Skin epidermis (tissue), 12 donors: Measurements from ENCODE around the gene WDR55.
"Not testable (repeated sequence)": the region's sequence is repeated elsewhere in the genome, so short reads cannot be mapped to it uniquely, and the experiment has no call there.

ENCODE experiments used
- H3K27ac ChIP-seq, 21 experiments: fragments of 200-600 bp; sonication (generic) in 11 of 21; one replicate each; pipeline ENCODE4 v1.5.0; 2020; ENCODE audit warnings: mild to moderate bottlenecking in 3 of 21, inconsistent platforms in 2 of 21, moderate library complexity in 2 of 21
- H3K4me3 ChIP-seq, 7 experiments: fragments of 200-600 bp; sonication (generic) in 2 of 7; one replicate each; pipeline ENCODE4 v1.5.0; 2020; ENCODE audit warnings: inconsistent platforms in 2 of 7, mild to moderate bottlenecking in 2 of 7, moderate library complexity in 1 of 7

The WDR55 gene

DNA sequence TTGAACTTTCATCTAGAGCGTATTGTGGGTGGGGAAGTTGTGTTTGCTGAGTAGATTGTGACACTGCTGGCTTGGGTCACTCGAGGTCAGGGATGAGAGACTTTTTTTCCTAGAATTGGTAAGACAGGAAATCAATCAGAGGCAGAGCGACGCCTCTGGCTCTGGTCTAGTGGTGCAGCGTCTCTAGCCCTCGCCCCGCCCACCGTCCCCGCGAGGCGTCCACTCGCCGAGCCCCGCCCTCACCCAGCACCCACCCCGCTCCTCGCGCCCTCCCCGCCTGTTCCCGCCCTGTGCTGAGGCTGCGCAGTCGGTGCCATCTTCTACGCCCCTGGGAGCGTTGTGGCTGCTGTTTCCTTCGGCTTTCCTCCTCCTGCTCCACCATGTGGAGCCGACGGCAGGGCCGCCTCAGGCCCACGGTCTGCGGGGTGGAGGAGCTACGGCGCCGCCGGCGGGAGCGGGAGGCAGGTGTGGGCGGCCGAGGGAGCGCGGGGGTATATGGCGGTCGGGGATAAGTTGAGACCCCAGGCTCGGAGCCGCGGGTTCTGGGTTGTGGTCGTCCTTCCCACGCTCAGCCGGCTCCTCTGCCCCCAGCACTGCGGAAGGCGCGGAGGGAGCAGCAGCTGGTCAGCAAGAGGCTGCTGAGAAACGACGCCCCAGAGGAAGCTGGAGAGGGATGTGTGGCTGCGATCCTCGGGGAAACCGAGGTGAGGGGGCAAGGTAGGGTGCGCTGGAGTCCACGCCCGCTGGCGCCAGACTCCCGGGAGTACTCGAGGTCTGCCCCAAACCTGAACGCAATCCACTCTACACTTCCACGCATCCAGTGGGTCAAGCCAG, 25.3 kb upstream of the WDR55 start, which contains the start of gene TMCO6:
Gene TMCO6 (plus strand): TSS at position 304 of the 834 bp plus-strand sequence. CDS start 77 bp downstream, at position 381.
- H3K4me3 ChIP-seq = peak within 1 kb of the TSS; percentile 45 to 87 (median 62)
- peak within 1 kb of the TSS; percentile 69 to 97 (median 90) for H3K27ac ChIP-seq

DNA sequence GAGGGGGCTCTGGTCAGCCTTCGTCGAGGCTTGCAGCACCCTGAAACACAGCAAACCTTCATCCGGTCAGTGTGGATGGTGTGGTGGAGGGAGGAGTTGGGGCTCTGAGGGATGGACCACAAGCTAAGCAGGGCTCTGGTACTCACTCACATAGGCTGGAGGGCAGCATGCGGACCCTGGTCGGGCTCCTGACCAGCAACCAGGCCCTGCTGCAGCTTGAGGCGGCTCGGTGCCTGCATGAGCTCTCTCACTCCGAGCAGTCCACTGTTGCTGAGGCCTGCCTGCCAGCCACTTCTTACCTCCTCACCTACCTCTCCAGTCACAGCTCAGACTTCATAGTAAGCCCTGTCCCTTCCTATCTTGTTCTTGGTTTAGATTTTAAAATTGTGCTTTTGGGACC, 23.0 kb upstream of the WDR55 start:
- H3K27ac ChIP-seq = no peak overlapping the region
- H3K4me3 ChIP-seq = no peak overlapping the region

DNA sequence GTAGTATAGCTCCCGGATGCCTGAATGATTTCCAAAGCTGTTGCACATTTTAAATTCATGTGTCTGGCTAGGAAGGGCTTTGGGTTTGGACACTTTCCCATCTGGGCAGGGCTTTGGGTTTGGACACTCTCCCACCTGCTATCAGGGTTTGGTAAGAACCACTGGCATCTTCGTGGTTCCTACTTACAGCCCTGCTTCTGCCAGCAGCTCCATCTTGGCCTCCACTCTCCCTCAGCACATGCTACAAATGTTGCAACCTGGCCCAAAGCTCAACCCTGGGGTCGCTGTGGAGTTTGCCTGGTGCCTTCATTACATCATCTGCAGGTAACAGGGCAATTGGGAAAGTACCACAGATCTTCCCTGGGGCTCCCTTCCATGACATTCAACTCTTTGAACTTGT, 22.0 kb upstream of the WDR55 start:
- H3K27ac ChIP-seq = no peak overlapping the region
- no peak overlapping the region for H3K4me3 ChIP-seq

DNA sequence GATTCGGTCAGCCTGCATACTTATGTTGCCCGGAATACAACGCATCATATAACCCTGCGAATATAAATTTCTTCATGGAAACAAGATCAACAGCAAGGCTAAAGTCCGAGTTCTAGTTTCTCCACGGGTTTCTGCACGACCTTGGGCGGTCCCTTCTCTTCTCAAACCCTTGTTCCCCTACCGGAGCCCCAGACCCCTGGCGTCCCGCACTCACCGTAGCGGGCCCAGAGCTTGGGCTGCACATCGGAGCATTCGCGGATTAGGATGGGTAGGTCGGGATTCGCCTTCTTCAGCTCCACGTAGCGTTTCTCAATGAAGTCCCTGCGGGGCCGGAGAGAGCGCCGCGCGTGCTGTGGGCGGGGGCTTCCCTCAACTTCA, 17.7 kb upstream of the WDR55 start:
- Histone ChIP-seq H3K4me3 (peak overlapping the region; percentile 70 to 93 (median 89)), H3K27ac (peak overlapping the region in 20 of 21 experiments; percentile 72 to 88 (median 84))

DNA sequence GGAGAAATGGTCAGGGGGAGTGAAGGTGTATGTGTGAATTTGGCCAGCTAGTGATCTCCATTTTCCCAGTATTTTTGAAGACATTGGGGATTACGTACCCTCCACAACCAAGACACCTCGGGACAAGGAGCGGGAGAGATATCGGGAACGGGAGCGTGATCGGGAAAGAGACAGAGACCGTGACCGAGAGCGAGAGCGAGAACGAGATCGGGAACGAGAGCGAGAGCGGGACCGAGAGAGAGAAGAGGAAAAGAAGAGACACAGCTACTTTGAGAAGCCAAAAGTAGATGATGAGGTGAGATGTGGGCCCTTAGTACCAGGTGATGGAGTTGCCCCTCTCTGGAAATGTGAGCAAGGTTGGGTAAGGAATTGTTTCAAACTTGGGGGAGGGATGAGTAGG, 5.8 kb upstream of the WDR55 start:
- Histone ChIP-seq H3K4me3 (no peak overlapping the region), H3K27ac (no peak overlapping the region)

DNA sequence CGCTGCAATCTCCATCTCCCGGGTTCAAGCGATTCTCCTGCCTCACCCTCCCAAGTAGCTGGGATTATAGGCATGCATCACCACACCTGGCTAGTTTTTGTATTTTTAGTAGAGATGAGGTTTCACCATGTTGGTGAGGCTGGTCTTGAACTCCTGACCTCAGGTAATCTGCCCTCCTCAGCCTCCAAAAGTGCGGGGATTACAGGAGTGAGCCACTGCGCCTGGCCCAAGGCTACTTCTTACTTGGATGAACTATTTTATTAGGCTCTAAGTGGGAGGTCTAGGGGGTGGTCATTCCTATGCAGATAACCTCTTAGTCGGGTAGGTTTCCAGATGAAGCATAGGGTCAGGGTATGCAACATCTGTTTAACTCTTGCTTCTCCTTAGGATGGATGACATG, 4.3 kb upstream of the WDR55 start:
- not testable (repeated sequence) for H3K4me3 ChIP-seq, H3K27ac ChIP-seq

DNA sequence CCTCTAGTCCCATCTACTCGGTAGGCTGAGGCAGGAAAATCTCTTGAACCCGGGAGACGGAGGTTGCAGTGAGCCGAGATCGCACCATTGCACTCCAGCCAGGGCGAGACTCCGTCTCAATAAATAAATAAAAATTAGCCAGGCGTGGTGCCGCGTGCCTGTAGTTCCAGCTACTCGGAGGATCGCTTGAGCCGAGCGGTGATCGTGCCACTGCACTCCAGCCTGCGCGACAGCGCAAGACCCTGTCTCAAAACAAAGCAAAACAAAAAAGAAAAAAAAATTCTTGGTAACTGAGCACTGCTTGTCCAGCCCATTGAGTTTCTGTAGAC, 710 bp upstream of the WDR55 start:
- Histone ChIP-seq H3K27ac (peak overlapping the region; percentile 62 to 97 (median 89)), H3K4me3 (peak overlapping the region; percentile 68 to 98 (median 94))

DNA sequence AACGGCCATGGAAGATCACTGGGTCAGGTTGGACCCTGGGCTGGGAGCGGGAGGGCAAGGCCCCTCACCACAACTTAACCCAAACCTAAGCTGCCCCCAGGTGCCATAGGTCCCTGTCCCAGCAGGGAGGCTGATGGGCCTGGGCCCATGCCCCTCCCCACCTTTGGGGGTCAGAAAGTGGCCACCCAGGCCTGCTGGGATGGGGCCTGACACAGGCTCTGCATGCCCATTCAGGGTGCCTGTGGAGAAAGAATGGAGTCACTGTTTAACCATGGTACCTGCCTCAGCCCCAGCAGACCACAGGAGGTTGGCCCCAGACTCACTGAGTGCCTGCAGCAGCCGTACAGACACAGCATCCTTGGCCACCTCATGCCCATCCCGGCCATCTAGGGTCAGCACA, 6.3 kb downstream of the WDR55 start:
- H3K27ac ChIP-seq, H3K4me3 ChIP-seq: not testable (repeated sequence)

DNA sequence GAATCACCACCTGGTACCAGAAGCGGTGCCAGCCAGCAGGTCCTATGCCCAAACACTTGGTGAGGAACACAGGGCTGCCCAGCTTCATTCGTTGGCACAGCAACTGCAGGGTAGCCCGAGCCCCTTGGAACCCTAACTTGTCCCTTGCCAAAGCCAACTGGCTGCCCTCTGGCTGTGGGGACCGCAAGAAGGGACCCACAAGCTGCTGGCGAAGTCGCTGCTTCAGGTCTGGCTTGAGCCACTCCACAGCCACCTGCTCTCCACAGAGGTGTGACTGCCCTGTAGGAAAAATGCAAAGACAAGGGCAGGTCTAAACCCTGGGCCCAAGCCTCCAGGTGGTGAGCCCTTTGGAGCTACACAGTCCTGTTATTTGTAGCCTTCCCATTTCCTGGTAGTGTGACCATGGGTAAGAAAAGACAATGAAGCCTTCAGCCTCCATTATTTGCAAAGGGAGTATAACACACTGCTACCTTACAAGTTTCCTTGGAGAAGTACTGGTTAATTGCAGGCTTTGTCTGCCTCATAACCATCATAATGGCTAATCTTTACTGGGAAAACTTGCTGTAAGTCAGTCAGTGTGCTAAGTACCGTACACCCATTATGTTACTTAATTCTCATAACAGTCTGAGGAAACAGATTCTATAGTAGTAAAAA, 6.9 kb downstream of the WDR55 start:
- Histone ChIP-seq H3K27ac (no peak overlapping the region), H3K4me3 (no peak overlapping the region)

DNA sequence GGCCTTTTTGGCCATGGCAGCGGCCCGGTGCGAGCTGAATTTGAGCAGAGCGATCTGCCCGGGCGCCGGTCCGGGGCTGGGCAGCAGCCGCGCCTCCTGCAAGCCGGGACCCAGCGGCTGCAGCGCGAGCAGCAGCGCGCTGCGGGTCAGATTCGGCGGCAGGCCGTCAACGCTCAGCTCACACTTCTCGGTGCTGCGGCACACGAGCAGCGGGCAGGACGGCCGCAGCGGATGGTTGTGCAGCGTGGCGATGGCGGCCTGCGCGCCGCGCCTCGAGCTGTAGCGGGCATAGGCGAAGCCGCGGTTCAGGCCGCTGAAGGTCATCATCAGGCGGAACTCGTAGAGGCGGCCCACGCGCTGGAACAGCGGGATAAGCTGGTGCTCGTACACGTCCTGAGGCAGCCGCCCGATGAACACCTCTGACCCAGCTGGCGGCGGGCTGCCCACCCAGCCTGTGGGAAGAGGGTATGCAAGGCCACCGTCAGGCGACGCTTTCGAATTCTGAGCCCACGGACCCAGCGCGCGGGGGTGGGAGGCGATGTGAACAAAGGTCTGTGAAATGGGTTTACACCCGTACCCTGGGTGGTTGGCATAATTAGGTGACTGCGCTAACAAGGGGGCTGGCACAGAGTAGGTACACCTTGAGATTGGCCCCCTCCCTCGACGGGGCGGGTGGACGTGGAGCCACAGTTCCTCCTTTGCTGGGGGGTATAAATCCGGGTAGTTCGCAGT, 7.9 kb downstream of the WDR55 start:
- Histone ChIP-seq H3K4me3 (peak overlapping the region in 1 of 7 experiments; percentile 10), H3K27ac (no peak overlapping the region)

DNA sequence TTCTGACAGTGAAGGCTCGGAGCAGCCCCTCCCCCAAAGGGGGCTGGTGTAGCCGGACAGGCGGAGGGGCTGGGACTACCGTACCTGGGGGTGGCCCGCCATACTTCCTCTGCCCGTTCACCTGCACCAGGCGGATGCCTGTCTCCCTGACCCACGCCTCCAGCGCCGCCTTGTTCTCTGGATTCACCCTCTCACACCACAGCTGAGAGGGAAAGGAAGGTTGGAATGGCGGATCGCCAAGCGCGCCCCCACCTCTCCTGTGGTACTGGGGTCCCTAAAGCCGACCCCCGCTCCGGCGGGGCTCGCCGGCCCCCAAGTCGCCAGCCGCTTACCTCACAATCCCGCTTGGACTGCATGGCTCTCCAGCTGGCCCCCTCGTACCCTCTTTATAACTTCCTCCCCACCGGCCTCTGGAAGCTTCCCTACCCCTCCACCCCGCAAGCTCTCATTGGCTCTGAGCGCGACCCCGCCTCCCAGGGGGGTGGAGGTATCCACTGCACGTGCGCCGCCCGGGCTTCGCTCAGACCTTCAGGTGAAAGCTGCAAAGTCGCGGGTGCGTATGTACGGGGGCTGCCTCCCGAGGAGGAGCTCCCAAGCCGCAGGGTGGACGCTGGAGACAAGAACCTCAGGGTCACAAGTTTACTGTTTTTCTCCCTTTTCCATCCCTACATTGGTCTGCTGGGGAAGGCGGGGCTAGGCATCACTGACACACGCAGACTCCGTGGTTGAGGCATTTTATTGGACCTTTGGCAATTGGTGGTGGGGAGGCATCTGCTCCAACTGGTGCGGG, 8.7 kb downstream of the WDR55 start, which contains the start of gene DND1:
Gene DND1 (minus strand): TSS at position 390 of the 790 bp plus-strand sequence. CDS start 34 bp downstream, at position 356.
- Histone ChIP-seq H3K4me3 (peak within 1 kb of the TSS in 1 of 7 experiments; percentile 10), H3K27ac (no peak within 1 kb of the TSS)

DNA sequence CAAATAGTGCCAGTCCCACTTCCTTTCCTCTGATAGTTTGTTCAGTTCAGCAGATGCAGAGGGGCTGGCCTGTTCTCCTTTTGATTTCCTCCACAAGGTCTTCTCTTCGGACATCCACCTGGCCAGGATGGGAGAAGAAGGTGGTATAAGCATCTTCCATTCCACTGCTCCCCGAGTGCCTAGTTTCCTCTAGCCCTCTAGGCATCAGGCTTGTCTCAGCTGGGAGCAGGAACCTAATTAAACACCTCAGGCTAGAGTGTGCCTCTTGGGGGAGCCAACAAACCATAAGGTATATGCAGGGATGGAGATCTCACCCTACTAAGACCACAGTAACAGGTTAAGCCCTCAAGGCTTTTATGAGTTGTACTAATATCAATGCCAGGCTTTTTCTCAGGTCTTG, 9.5 kb downstream of the WDR55 start:
- Histone ChIP-seq H3K27ac (no peak overlapping the region), H3K4me3 (no peak overlapping the region)

DNA sequence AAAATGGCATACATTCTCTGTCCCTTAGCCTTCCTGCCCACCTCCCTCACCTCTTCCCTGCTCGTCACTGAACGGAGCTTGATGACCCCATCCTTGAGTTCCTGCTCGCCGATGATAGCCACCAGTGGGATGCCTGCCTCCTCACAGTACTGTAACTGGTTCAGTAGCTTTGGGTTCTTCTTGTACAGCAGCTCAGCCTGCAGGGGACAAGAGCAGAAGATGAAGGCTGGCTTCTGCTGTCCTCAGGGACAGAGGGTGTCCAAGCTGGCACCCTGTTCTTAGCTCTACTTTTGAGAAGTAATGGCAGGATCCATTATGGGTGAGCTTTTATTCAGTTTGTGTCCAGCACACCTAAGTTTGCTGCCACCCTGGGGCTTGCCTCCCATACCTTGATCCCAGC, 9.9 kb downstream of the WDR55 start:
- Histone ChIP-seq H3K27ac (no peak overlapping the region), H3K4me3 (no peak overlapping the region)

DNA sequence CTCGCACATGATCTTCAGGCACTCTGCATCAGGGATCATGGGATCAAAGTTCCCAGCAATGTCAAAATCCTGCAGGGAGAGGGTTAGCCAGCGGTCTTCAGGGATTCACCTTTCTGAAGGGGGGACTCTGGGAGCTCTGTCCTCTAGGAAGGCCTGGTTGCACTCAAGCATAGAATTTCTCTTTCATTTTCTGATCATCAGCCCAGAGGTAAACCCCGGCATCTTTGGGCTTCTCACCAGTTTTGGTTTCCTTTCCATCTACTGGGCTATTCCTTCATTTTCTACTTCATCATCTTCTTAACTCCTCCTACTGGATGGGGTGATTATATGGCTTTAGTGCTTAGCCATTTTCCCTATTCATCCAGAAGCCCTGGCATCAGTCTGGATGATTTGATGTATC, 13.2 kb downstream of the WDR55 start:
- Histone ChIP-seq H3K27ac (no peak overlapping the region), H3K4me3 (no peak overlapping the region)

DNA sequence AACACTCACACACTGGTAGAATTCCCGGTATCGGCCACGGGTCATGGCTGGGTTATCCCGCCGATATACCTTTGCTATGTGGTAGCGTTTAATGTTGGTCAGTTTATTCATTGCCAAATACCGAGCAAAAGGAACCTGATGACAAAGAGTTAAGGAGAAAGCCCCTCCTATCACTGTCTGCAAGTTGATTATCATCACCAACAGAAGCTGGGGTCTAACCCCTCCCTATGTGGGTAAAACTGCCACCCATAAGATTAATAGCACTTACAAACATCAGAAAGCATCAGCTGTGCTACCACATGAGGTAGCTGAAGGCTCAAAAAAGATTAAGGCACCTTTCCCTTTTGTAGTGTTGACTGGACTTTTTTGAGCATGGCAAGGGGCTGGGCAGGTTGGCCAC, 14.3 kb downstream of the WDR55 start:
- Histone ChIP-seq H3K4me3 (no peak overlapping the region), H3K27ac (no peak overlapping the region)

DNA sequence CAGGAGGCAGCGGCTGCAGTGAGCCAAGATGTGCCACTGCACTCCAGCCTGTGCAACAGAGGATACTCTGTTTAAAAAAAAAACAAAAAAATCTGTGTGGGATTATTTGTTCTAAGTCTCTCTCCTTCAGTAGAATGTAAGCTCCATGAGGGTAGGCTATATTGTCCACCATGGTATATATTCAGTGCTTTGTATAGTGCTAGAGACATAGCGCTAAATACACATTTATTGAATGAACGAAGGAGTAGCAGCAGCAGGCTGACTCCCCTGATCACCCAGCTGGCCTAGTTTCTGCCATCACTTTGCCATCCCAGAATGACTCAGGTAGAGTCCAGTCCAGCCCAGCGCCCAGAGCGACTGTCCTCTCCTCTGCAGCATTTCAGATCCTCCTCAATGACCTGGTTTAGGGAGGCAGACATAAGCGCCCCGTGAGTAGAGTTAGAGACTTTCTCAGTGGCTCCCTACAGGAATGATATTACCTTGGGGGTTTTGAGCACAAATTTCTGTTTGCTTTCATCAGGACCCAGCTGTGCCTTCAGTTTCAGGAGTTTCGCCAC, 25.8 kb downstream of the WDR55 start:
- H3K4me3 ChIP-seq = peak overlapping the region; percentile 52 to 90 (median 69)
- H3K27ac ChIP-seq = peak overlapping the region; percentile 60 to 93 (median 87)

DNA sequence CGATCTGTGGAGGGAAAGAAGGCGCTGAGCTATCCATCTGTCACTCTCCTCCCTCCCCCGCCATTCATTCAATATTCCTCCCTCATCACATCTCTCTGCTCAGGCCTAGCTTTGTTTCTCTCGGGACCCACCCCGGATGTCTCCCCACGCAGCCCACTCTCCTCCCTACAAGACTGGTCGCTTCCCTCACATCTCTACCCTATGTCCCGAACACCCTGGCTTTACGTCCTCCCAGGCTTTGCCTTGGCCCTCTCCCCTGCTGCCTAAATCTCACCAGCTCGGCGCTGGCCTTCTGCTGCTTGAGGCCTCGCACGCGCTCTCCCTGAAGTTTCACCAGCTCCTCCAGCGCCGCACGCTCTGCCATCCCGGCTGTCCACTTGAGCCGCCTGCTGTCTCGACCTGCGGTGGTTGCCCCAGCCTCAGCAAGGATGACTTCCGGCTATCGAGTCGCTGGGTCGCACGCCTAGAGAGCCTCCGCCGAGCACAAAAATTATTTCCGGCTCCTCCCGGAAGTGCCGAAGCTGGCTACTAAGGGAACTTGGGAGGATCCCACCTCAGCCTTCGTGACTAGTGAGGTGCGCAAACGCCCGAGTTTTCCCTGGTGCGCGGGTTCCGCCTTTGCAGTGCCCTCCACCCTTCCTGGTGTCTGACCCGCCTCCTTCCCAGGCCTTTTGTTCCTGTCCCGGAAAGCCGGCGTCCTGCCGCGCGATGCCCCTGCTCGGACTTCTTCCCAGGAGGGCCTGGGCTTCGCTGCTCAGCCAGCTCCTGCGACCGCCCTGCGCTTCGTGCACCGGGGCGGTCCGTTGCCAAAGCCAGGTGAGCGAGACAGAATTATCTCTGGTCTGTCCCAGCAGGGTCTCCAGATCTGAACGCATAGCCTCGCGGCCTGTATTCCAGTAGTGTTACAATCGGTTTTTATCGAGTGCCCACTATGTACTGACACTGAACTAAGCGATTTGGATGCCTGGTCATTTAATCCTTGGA, 26.5 kb downstream of the WDR55 start, which contains the start of the genes HARS1 and HARS2:
Gene HARS1 (minus strand): TSS at position 430 of the 984 bp plus-strand sequence. CDS start 66 bp downstream, at position 364.
Gene HARS2 (plus strand): TSS at position 515 of the 984 bp plus-strand sequence. CDS start 194 bp downstream, at position 709.
- peak within 1 kb of the TSS; percentile 52 to 90 (median 69) for H3K4me3 ChIP-seq
- peak within 1 kb of the TSS; percentile 60 to 93 (median 87) for H3K27ac ChIP-seq

DNA sequence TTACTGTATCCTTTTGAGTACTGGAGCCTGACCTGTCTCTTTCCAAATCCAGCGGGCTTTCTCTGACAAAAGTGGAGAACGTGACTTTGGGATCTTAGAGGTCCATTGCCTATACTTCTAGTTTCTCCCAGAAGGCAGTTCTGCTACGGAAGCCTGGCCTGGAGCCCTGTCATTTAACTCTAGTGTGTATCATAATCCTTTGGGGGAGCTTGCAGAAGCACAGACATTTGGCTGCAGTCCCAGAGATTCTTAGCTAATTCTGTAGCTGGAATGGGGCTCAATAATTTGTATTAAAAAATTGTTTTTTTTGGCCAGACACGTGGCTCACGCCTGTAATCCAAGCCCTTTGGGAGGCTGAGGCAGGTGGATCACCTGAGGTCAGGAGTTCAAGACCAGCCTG, 29.6 kb downstream of the WDR55 start:
- no peak overlapping the region for H3K4me3 ChIP-seq
- H3K27ac ChIP-seq = no peak overlapping the region
